Ishikawa (cell line): ENCODE results near the gene GALK1.

Experiments used
- CEBPB ChIP-seq: IDR thresholded peaks from 2 replicates; pipeline ENCODE4 v1.6.1; 2012
- CREB1 ChIP-seq: IDR thresholded peaks from 2 replicates; pipeline ENCODE4 v1.6.1; 2012; ENCODE audit warnings: low read depth
- EGR1 ChIP-seq: IDR thresholded peaks from 2 replicates; pipeline ENCODE4 v1.6.1; 2012
- EP300 ChIP-seq: IDR thresholded peaks from 2 replicates; pipeline ENCODE4 v1.6.1; 2012; ENCODE audit warnings: borderline replicate concordance
- FOXM1 ChIP-seq: IDR thresholded peaks from 2 replicates; pipeline ENCODE4 v1.6.1; 2012; ENCODE audit warnings: low read depth, borderline replicate concordance
- NFIC ChIP-seq: IDR thresholded peaks from 2 replicates; pipeline ENCODE4 v1.6.1; 2012
- RAD21 ChIP-seq: IDR thresholded peaks from 2 replicates; pipeline ENCODE4 v1.6.1; 2012; ENCODE audit warnings: low read depth
- TAF1 ChIP-seq: IDR thresholded peaks from 2 replicates; pipeline ENCODE4 v1.6.1; 2012; ENCODE audit warnings: low read depth, mild to moderate bottlenecking
- TCF12 ChIP-seq: IDR thresholded peaks from 2 replicates; pipeline ENCODE4 v1.6.1; 2012; ENCODE audit warnings: low read depth
- TEAD4 ChIP-seq: IDR thresholded peaks from 2 replicates; pipeline ENCODE4 v1.6.1; 2012
- YY1 ChIP-seq: IDR thresholded peaks from 2 replicates; pipeline ENCODE4 v1.6.1; 2012; ENCODE audit warnings: low read depth
- ZBTB7A ChIP-seq: IDR thresholded peaks from 2 replicates; pipeline ENCODE4 v1.6.1; 2012; ENCODE audit warnings: low read depth
- TF ChIP-seq, protein P1 (sequence below): IDR thresholded peaks from 2 replicates; pipeline ENCODE4 v1.6.1; 2012
- TF ChIP-seq, protein P2 (sequence below): IDR thresholded peaks from 2 replicates; pipeline ENCODE4 v1.6.1; 2012
- TF ChIP-seq, protein P3 (sequence below): IDR thresholded peaks from 2 replicates; pipeline ENCODE4 v1.6.1; 2012; ENCODE audit warnings: low read depth, mild to moderate bottlenecking

The GALK1 gene

DNA sequence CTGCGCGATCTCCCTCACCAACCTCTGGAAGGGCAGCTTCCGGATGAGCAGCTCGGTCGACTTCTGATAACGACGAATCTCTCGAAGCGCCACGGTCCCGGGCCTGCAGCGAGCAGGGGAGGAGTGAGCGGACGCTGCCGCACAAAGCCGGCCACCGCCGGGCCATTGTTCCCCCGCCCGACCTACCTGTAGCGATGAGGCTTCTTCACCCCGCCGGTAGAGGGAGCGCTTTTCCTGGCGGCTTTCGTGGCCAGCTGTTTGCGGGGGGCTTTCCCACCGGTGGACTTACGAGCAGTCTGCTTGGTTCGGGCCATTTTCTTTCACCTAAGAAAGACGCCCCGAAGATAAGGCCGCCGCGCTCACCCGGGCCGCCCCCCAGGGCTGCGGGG, 13.9 kb upstream of the GALK1 start:
- no peak for TF ChIP-seq TAF1
- TF ChIP-seq CREB1 = no peak
- TF ChIP-seq, protein P1, sequence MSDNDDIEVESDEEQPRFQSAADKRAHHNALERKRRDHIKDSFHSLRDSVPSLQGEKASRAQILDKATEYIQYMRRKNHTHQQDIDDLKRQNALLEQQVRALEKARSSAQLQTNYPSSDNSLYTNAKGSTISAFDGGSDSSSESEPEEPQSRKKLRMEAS = no peak
- TF ChIP-seq TCF12 = no peak
- TF ChIP-seq TEAD4 = no peak
- no peak for TF ChIP-seq NFIC
- TF ChIP-seq, protein P2, sequence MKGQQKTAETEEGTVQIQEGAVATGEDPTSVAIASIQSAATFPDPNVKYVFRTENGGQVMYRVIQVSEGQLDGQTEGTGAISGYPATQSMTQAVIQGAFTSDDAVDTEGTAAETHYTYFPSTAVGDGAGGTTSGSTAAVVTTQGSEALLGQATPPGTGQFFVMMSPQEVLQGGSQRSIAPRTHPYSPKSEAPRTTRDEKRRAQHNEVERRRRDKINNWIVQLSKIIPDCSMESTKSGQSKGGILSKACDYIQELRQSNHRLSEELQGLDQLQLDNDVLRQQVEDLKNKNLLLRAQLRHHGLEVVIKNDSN = no peak
- TF ChIP-seq EP300 = no peak
- TF ChIP-seq YY1 = no peak
- no peak for TF ChIP-seq FOXM1
- TF ChIP-seq EGR1 = no peak
- TF ChIP-seq, protein P3, sequence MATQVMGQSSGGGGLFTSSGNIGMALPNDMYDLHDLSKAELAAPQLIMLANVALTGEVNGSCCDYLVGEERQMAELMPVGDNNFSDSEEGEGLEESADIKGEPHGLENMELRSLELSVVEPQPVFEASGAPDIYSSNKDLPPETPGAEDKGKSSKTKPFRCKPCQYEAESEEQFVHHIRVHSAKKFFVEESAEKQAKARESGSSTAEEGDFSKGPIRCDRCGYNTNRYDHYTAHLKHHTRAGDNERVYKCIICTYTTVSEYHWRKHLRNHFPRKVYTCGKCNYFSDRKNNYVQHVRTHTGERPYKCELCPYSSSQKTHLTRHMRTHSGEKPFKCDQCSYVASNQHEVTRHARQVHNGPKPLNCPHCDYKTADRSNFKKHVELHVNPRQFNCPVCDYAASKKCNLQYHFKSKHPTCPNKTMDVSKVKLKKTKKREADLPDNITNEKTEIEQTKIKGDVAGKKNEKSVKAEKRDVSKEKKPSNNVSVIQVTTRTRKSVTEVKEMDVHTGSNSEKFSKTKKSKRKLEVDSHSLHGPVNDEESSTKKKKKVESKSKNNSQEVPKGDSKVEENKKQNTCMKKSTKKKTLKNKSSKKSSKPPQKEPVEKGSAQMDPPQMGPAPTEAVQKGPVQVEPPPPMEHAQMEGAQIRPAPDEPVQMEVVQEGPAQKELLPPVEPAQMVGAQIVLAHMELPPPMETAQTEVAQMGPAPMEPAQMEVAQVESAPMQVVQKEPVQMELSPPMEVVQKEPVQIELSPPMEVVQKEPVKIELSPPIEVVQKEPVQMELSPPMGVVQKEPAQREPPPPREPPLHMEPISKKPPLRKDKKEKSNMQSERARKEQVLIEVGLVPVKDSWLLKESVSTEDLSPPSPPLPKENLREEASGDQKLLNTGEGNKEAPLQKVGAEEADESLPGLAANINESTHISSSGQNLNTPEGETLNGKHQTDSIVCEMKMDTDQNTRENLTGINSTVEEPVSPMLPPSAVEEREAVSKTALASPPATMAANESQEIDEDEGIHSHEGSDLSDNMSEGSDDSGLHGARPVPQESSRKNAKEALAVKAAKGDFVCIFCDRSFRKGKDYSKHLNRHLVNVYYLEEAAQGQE = no peak
- no peak for TF ChIP-seq CEBPB

- 0 out of 2 replicates have a peak, but pooled peaks have one; percentile 10 for TF ChIP-seq NFIC
- no peak for TF ChIP-seq FOXM1
Observed at GRCh38 chr17:75777296-75777922, 12.4 kb upstream of the GALK1 start.

DNA sequence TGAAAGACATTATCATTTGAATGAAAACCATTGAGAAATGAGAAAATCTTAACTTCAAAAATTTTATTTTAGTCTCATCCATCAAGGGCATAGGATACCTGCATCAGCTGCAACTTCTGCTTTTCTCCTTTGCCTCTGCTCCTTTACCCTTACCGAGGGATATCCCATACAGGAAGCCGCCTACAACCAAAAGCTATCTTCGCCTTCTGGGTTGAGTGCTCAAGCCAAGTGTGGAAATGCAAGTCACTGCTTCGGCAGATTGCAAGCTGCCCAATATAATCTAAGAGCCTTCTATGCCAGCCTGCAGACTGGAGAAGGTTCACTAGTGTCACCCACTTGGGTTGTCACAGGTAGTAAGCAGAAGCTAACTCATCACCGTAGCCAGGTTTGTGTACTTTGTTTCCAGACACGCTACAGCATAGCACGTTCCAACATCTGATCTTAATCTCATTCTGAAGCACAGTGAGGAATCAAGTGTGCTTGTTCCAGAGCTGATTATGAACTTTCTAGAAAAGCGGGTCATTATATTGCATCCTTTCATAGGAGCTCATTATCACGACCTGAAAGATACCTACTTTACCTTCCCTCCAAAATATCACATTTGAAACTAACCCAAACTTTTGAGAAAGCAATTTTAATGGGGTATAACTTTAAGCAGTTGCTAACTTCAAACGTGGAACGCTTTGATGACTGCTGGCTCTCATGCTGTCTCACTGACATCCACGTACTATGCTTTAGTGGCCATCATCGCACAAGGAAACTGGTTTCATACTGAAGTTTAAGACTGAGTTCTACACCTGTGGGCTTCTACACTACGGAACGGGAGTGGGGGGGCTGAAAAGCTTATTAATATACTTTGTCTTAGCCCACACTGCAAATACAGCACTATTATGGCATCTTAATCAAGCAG, 11.6 kb upstream of the GALK1 start:
- no peak for TF ChIP-seq RAD21
- TF ChIP-seq FOXM1 = 0 out of 2 replicates have a peak, but pooled peaks have one; percentile 5
- TF ChIP-seq CREB1 = no peak
- TF ChIP-seq, protein P3 = no peak
- 0 out of 2 replicates have a peak, but pooled peaks have one; percentile 9 for TF ChIP-seq TCF12
- TF ChIP-seq, protein P1 = no peak
- peak; percentile 51; the same call in 1 of the 2 replicates for TF ChIP-seq TEAD4

GRCh38 chr17:75774991-75775668, 10.1 kb upstream of the GALK1 start:
- no peak for TF ChIP-seq YY1
- TF ChIP-seq FOXM1 = no peak
- TF ChIP-seq EGR1 = no peak
- no peak for TF ChIP-seq CEBPB
- no peak for TF ChIP-seq TAF1
- TF ChIP-seq RAD21 = no peak
- TF ChIP-seq, protein P2 = no peak
- TF ChIP-seq ZBTB7A = no peak
- TF ChIP-seq NFIC = no peak
- TF ChIP-seq, protein P1 = no peak
- TF ChIP-seq EP300 = no peak
- TF ChIP-seq TCF12 = no peak
- no peak for TF ChIP-seq CREB1
- no peak for TF ChIP-seq TEAD4
- TF ChIP-seq, protein P3 = no peak
